ENCODE data around the gene AGPAT1. TPM values are rescaled to one million over a fixed set of nuclear protein-coding genes. Genes with fewer than 3 reads are reported as not detected.

Gene AGPAT1
- polyA plus RNA-seq, 1 of the 3 experiments (the other 2 are of a cell fraction): 118 TPM

- Histone ChIP-seq H3K4me2 (no peak overlapping the region), H2AFZ (ENCODE audit: low read depth) (no peak overlapping the region), H3K9me3 (no peaks in the 10 kb centered on the region), H3K4me1 (ENCODE audit: control insufficient read depth in 1 of 2, insufficient read depth in 2 of 2, low read depth in 1 of 2, low read length in 1 of 2) (no peaks in the 10 kb centered on the region), H3K27ac (ENCODE audit: low read depth in 2 of 2, low read length in 1 of 2) (no peak overlapping the region), H3K27me3 (ENCODE audit: insufficient read depth) (no peaks in the 10 kb centered on the region), H3F3A (replicated peaks; ENCODE audit: insufficient read depth) (peaks cover 2% of the 10 kb centered on the region), H3K4me3 (ENCODE audit: low read depth in 2 of 2, low read length in 1 of 2) (no peak overlapping the region), H4K20me1 (ENCODE audit: insufficient read depth) (no peaks in the 10 kb centered on the region), H3K36me3 (replicated peaks in 1 of 2; ENCODE audit: control insufficient read depth in 1 of 2, insufficient read depth in 2 of 2, low read length in 1 of 2) (peaks cover 10 to 36% of the 10 kb centered on the region in 2 experiments), H3K9ac (no peak overlapping the region), H3K9me2 (no peaks in the 10 kb centered on the region), H3K79me2 (ENCODE audit: insufficient read depth) (peaks cover 7% of the 10 kb centered on the region)
- CTCF ChIA-PET: interaction anchor here (1.0 to 1.5 kb wide), 3 partner anchors 48 to 120 kb away, joined by 3 to 4 read pairs (median 3); no protein-coding TSS in a partner anchor
- TF ChIP-seq TCF12 (IDR thresholded peaks at IDR 0.05): no peak
- no peak for DNase-seq
- POLR2A ChIA-PET: no interaction called here
- WGBS (ENCODE audit: low lambda C conversion rate): 91% methylated on average over 21 of the region's 32 CpGs
Measured at GRCh38 chr6:32167154-32167760, 8.6 kb downstream of the AGPAT1 start.

GRCh38 chr6:32166411-32167061 lies 9.3 kb downstream of the AGPAT1 start:
- DNase-seq: no peak
- Histone ChIP-seq H3K27ac (ENCODE audit: low read depth in 2 of 2, low read length in 1 of 2) (no peak overlapping the region), H3K79me2 (ENCODE audit: insufficient read depth) (peaks cover under 1% of the 10 kb centered on the region; the same call in 1 of the 2 replicates), H3K4me2 (no peak overlapping the region), H3K9ac (no peak overlapping the region), H3K9me2 (no peaks in the 10 kb centered on the region), H4K20me1 (ENCODE audit: insufficient read depth) (no peaks in the 10 kb centered on the region), H3K9me3 (no peaks in the 10 kb centered on the region), H3K4me1 (ENCODE audit: control insufficient read depth in 1 of 2, insufficient read depth in 2 of 2, low read depth in 1 of 2, low read length in 1 of 2) (no peaks in the 10 kb centered on the region), H3K27me3 (ENCODE audit: insufficient read depth) (no peaks in the 10 kb centered on the region), H3K4me3 (ENCODE audit: low read depth in 2 of 2, low read length in 1 of 2) (no peak overlapping the region), H3F3A (replicated peaks; ENCODE audit: insufficient read depth) (peaks cover 2% of the 10 kb centered on the region), H2AFZ (ENCODE audit: low read depth) (no peak overlapping the region), H3K36me3 (replicated peaks in 1 of 2; ENCODE audit: control insufficient read depth in 1 of 2, insufficient read depth in 2 of 2, low read length in 1 of 2) (peaks cover 10 to 36% of the 10 kb centered on the region in 2 experiments)
- TF ChIP-seq CTCF (IDR thresholded peaks at IDR 0.05) (no peak), RAD21 (IDR thresholded peaks at IDR 0.05; ENCODE audit: low read length) (peak; percentile 12; the same call in 1 of the 2 replicates)
- ChIA-PET POLR2A (no interaction called here), CTCF (interaction anchor here (0.8 to 1.5 kb wide), 5 partner anchors 10 to 119 kb away, joined by 3 to 5 read pairs (median 3); no protein-coding TSS in a partner anchor)
- WGBS (ENCODE audit: low lambda C conversion rate): 96% methylated on average over 18 of the region's 30 CpGs

- no peak for DNase-seq
- no peaks in the 10 kb centered on the region for H3K27me3 ChIP-seq (ENCODE audit: insufficient read depth)
- H4K20me1 ChIP-seq (ENCODE audit: insufficient read depth): no peaks in the 10 kb centered on the region
- POLR2A ChIA-PET: no interaction called here
- H3K36me3 ChIP-seq (replicated peaks in 1 of 2; ENCODE audit: control insufficient read depth in 1 of 2, insufficient read depth in 2 of 2, low read length in 1 of 2): peaks cover 10 to 19% of the 10 kb centered on the region in 2 experiments
- H3K79me2 ChIP-seq (ENCODE audit: insufficient read depth): no peaks in the 10 kb centered on the region
- TF ChIP-seq SIN3A (IDR thresholded peaks at IDR 0.05; ENCODE audit: borderline replicate concordance, low read depth, low read length): no peak
- no peak for TF ChIP-seq MEF2A (IDR thresholded peaks at IDR 0.05; ENCODE audit: borderline replicate concordance, low read depth)
- no peak for TF ChIP-seq RFX5 (IDR thresholded peaks at IDR 0.05; ENCODE audit: low read length)
- TF ChIP-seq IRF3 (IDR thresholded peaks at IDR 0.05; ENCODE audit: low read depth, low read length): no peak
- TF ChIP-seq USF2 (IDR thresholded peaks at IDR 0.05; ENCODE audit: borderline replicate concordance, low read depth, low read length): no peak
- H3F3A ChIP-seq (replicated peaks; ENCODE audit: insufficient read depth): peaks cover 2% of the 10 kb centered on the region
- no peaks in the 10 kb centered on the region for H3K4me1 ChIP-seq (ENCODE audit: control insufficient read depth in 1 of 2, insufficient read depth in 2 of 2, low read depth in 1 of 2, low read length in 1 of 2)
- H3K9me2 ChIP-seq: no peaks in the 10 kb centered on the region
- no peak within 1 kb of the TSS for H2AFZ ChIP-seq (ENCODE audit: low read depth)
- H3K9me3 ChIP-seq: no peaks in the 10 kb centered on the region
- H3K9ac ChIP-seq: no peak within 1 kb of the TSS
- no peak within 1 kb of the TSS for H3K4me3 ChIP-seq (ENCODE audit: low read depth in 2 of 2, low read length in 1 of 2)
- H3K4me2 ChIP-seq: no peak within 1 kb of the TSS
- CTCF ChIA-PET: interaction anchor here (1.0 to 2.0 kb wide), 4 partner anchors 10 to 46 kb away, joined by 3 to 7 read pairs (median 5); partner anchors contain the start of gene AGPAT1
- no peak within 1 kb of the TSS for H3K27ac ChIP-seq (ENCODE audit: low read depth in 2 of 2, low read length in 1 of 2)
Measured at GRCh38 chr6:32164295-32164694, 11.6 kb downstream of the AGPAT1 start, which contains the start of gene EGFL8. Gene EGFL8 (plus strand): TSS chr6:32164595. CDS start chr6:32166166, 1,571 bp downstream.

All from SK-N-SH (cell line).